Keratinocyte (primary cell): ENCODE measurements around the gene PRDM1.

Experiments
- EZH2 ChIP-seq: IDR thresholded peaks from one replicate; pipeline ENCODE4 v1.6.1; 2012; ENCODE audit warnings: inconsistent platforms, mild to moderate bottlenecking, low read length, moderate library complexity
- TF ChIP-seq, protein P1 (sequence below), 3 experiments: IDR thresholded peaks in 1 of 3; conservative IDR thresholded peaks in 1 of 3; optimal IDR thresholded peaks in 1 of 3; 2 replicates in 2 of 3; 3 replicates in 1 of 3; pipeline versions ENCODE3 to v1.5.1; 2011; ENCODE audit warnings: low read length in 3 of 3, mild to moderate bottlenecking in 3 of 3, moderate library complexity in 2 of 3, control low read depth in 1 of 3, inconsistent platforms in 1 of 3; ENCODE audit not compliant: insufficient read depth in 2 of 3; ENCODE audit errors: extremely low read depth in 1 of 3

DNA sequence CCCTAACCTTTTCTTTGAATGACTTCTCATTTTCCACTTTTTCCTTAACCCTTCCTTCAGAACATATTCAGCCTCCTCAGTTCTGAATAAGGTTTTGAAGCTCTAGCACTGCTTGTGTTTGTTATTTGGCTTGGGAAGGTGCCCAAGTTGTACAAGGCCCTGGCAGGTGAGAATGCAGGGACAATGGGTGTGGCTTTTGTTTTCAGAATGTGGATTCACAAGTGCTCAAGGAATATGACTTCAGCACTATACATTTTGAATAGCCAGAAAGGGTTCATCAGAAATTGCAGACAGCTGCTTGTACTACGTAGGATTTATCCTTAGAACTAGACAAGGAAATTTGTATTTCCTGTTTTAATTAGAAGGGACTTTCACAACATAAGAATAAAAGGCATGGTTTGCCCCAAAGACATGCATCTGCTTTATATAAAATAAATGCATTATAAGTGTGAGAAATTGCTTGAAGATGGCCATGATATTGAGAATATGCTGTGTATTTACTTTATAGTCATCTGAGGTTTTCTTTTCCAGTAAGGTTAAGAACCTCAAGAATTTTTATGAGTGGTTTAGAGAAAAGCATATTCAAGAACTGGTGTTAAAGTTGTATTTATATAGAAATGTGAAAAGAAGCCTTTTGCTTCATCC is 29.3 kb upstream of the PRDM1 start:
- TF ChIP-seq, protein P1, sequence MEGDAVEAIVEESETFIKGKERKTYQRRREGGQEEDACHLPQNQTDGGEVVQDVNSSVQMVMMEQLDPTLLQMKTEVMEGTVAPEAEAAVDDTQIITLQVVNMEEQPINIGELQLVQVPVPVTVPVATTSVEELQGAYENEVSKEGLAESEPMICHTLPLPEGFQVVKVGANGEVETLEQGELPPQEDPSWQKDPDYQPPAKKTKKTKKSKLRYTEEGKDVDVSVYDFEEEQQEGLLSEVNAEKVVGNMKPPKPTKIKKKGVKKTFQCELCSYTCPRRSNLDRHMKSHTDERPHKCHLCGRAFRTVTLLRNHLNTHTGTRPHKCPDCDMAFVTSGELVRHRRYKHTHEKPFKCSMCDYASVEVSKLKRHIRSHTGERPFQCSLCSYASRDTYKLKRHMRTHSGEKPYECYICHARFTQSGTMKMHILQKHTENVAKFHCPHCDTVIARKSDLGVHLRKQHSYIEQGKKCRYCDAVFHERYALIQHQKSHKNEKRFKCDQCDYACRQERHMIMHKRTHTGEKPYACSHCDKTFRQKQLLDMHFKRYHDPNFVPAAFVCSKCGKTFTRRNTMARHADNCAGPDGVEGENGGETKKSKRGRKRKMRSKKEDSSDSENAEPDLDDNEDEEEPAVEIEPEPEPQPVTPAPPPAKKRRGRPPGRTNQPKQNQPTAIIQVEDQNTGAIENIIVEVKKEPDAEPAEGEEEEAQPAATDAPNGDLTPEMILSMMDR (optimal IDR thresholded peaks at IDR 0.05 in 1 of 3, IDR thresholded peaks at IDR 0.05 in 1 of 3, conservative IDR thresholded peaks at IDR 0.05 in 1 of 3; ENCODE audit: extremely low read depth in 1 of 3, insufficient read depth in 2 of 3, low read length in 3 of 3): no peak
- no peak for TF ChIP-seq EZH2
